Adrenal gland (tissue), 12 donors: ENCODE measurements around the gene DDC. TPM values are rescaled to one million over a fixed set of nuclear protein-coding genes. Genes with fewer than 3 reads are reported as not detected.
A peak's percentile ranks its signal among the peaks of the same experiment; 100 is the strongest.

Experiments
- DNase-seq, 7 donors: peaks; one replicate each; pipeline ENCODE4 v3.0.0-alpha.2; 2019 to 2020
- H3K27ac ChIP-seq, 5 donors: fragments of 200-600 bp; sonication (generic) in 4 of 5; 1 replicate in 3 of 5; 2 replicates in 2 of 5; pipeline versions ENCODE4 v1.5.1 to v1.8.0; 2016 to 2020; ENCODE audit warnings: mild to moderate bottlenecking in 1 of 5
- H3K27me3 ChIP-seq: fragments of 200-600 bp; 2 replicates; pipeline ENCODE4 v1.8.0; 2021
- H3K36me3 ChIP-seq, 2 donors: fragments of 200-600 bp; replicated peaks in 1 of 2; 1 replicate in 1 of 2; 2 replicates in 1 of 2; pipeline versions ENCODE4 v1.5.1 to v1.8.0; 2018 to 2022
- H3K4me1 ChIP-seq, 2 donors: fragments of 200-600 bp; replicated peaks in 1 of 2; 1 replicate in 1 of 2; 2 replicates in 1 of 2; pipeline versions ENCODE4 v1.5.1 to v1.8.0; 2018 to 2021
- H3K4me3 ChIP-seq, 4 donors: fragments of 200-600 bp; sonication (generic) in 3 of 4; one replicate each; pipeline ENCODE4 v1.5.1; 2016 to 2018
- H3K9me3 ChIP-seq, 3 donors: fragments of 200-600 bp; sonication (generic) in 1 of 3; replicated peaks in 1 of 3; 1 replicate in 2 of 3; 2 replicates in 1 of 3; pipeline versions ENCODE4 v1.5.1 to v1.8.0; 2016 to 2021
- POLR2A ChIP-seq, 2 donors: fragments of 450-650 bp; IDR thresholded peaks; one replicate each; pipeline ENCODE4 v1.6.1; 2017; ENCODE audit warnings: antibody characterized with exemption in 2 of 2, mild to moderate bottlenecking in 2 of 2, moderate library complexity in 1 of 2
- WGBS, 4 donors: extraction: QIAGEN DNeasy Blood & Tissue Kit in 2 of 4; methylation state at CpG; one replicate each; pipeline versions ENCODE4 v1.1.5 to v1.1.7; 2013 to 2017; 5-methylcytosine and 5-hydroxymethylcytosine counted together
- intact Hi-C, 2 donors: fragments of 100-400 bp; cut with DNase I; formaldehyde crosslinking; loops; one replicate each; pipeline versions ENCODE4 v1.14.1 to v1.15.0; 2022 to 2023
- polyA plus RNA-seq, 3 donors: library from polyadenylated mRNA; stranded (reverse); fragments of 200-250 nt in 2 of 3; fragments of 350-450 nt in 1 of 3; fragmentation: Illumina TruSeq in 1 of 3; extraction: RNeasy Lipid Tissue Mini Kit (QIAGEN cat#74804) in 1 of 3; gene quantifications; one replicate each; pipeline ENCODE4 v1.2.3, GENCODE V29; 2013 to 2014
- total RNA-seq, 9 donors: library from RNA; depleted of rRNA in 4 of 9; stranded (reverse); fragments of >200 nt in 4 of 9; fragments of 120-200 nt in 1 of 9; fragmentation: NEBNext Ultra II Directional in 1 of 9; extraction: Animal tissue kit (Norgen Biotek cat#: 25700) in 1 of 9; gene quantifications; one replicate each; pipeline versions ENCODE4 v1.1.0 to v1.2.4, GENCODE V29; 2013 to 2023
- TF ChIP-seq, protein P1 (sequence below), 6 experiments: fragments of 450-650 bp in 4 of 6; fragments of 200-600 bp in 2 of 6; sonication (generic) in 1 of 6; IDR thresholded peaks; 1 replicate in 5 of 6; 2 replicates in 1 of 6; pipeline versions ENCODE4 v1.5.1 to v1.8.0; 2016 to 2021; ENCODE audit warnings: antibody characterized with exemption in 6 of 6, mild to moderate bottlenecking in 2 of 6, moderate library complexity in 1 of 6
- donor health status: healthy with polysubstance abuse.
- donor health status: Bipolar disorder and iron deficiency.
- donor health status: DM: yes; HTN: yes; CAD: no.
- donor health status: DM: no; HTN: no; CAD: no.
- donor health status: DM: no; HTN: no; CAD: no.
- donor health status: DM: yes; HTN: yes; CAD: no.

DDC gene
- total and polyA plus RNA-seq, 12 donors: 0.58 to 52.7 (median 15.4) TPM

- no peak overlapping the region for H3K27ac ChIP-seq
- no peak for DNase-seq
- no peak overlapping the region for H3K4me3 ChIP-seq
- H3K9me3 ChIP-seq: no peaks in the 10 kb centered on the region
- intact Hi-C loops: no loop called here
- H3K4me1 ChIP-seq: peaks cover 0 to 6% of the 10 kb centered on the region in 2 donors
- 61 to 86% (median 69%) methylated on average over 3 to 5 of the region's 5 CpGs for WGBS, 4 donors
- TF ChIP-seq, protein P1, sequence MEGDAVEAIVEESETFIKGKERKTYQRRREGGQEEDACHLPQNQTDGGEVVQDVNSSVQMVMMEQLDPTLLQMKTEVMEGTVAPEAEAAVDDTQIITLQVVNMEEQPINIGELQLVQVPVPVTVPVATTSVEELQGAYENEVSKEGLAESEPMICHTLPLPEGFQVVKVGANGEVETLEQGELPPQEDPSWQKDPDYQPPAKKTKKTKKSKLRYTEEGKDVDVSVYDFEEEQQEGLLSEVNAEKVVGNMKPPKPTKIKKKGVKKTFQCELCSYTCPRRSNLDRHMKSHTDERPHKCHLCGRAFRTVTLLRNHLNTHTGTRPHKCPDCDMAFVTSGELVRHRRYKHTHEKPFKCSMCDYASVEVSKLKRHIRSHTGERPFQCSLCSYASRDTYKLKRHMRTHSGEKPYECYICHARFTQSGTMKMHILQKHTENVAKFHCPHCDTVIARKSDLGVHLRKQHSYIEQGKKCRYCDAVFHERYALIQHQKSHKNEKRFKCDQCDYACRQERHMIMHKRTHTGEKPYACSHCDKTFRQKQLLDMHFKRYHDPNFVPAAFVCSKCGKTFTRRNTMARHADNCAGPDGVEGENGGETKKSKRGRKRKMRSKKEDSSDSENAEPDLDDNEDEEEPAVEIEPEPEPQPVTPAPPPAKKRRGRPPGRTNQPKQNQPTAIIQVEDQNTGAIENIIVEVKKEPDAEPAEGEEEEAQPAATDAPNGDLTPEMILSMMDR (IDR thresholded peaks at IDR 0.05): no peak
- TF ChIP-seq POLR2A (IDR thresholded peaks at IDR 0.05): no peak
- no peaks in the 10 kb centered on the region for H3K27me3 ChIP-seq
- H3K36me3 ChIP-seq: no peaks in the 10 kb centered on the region
Measured at GRCh38 chr7:50454968-50455367, 110.2 kb downstream of the DDC start.

- H3K9me3 ChIP-seq: no peaks in the 10 kb centered on the region
- H3K27me3 ChIP-seq: no peaks in the 10 kb centered on the region
- peaks cover 8 to 15% of the 10 kb centered on the region in 2 donors for H3K4me1 ChIP-seq
- peaks cover 0 to 14% of the 10 kb centered on the region in 2 donors for H3K36me3 ChIP-seq
- intact Hi-C loops: no loop called here
- peak overlapping the region; percentile 6 to 97 (median 80) for H3K4me3 ChIP-seq
- TF ChIP-seq POLR2A (IDR thresholded peaks at IDR 0.05): no peak
- TF ChIP-seq, protein P1 (IDR thresholded peaks at IDR 0.05): no peak
- H3K27ac ChIP-seq: peak overlapping the region in 3 of 5 donors; percentile 72 to 84 (median 81)
- peak in 6 of 7 donors; percentile 19 to 35 (median 28) for DNase-seq
- WGBS, 4 donors: 16 to 33% (median 21%) methylated on average over 10 to 32 of the region's 32 CpGs
Measured at GRCh38 chr7:50450590-50451032, 114.6 kb downstream of the DDC start.

DNA sequence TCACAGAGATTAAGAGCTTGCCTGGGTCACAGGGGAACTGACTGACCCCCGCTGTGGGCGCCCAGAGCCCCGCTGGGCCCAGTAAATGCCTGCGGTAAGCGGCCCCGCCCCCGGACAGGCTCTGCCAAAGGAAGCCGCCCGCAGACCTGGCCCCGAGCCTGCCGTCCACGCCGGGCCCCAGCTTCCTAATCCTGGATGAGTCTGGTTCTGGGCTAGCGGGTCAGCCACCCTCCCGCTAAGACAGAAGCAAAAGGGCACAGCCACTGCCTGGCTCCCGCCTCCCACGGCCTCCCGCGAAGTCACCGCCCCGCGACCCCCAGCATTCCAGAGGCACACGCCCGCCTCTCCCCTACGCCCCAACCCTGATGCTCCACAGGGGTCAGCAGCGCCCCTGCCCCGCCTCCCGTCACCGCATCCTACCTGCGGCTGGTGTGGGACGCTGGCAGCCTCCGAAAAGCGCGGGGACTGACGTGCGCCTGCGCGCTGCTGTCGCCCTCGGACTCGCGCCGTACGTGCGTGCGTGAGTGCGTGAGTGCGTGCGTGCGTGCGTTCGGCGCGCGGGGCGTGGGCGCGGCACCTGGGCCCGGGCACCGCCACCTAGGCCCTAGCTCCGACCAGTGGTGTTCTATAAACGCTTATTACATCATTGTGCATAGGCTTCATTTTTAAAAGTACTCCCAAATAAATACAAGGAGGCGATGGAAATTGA is 115.2 kb downstream of the DDC start, which contains the start of gene FIGNL1:
FIGNL1 (minus strand) TSS at position 470 of the 709 bp plus-strand sequence. CDS start 3,063 bp downstream, outside the sequence.
- peaks cover 0 to 14% of the 10 kb centered on the region in 2 donors for H3K36me3 ChIP-seq
- peak within 1 kb of the TSS; percentile 6 to 97 (median 80) for H3K4me3 ChIP-seq
- peaks cover 8 to 15% of the 10 kb centered on the region in 2 donors for H3K4me1 ChIP-seq
- TF ChIP-seq, protein P1 (IDR thresholded peaks at IDR 0.05): no peak
- TF ChIP-seq POLR2A (IDR thresholded peaks at IDR 0.05): peak; percentile 17 to 38
- peak; percentile 70 to 89 (median 78) for DNase-seq
- H3K27me3 ChIP-seq: no peaks in the 10 kb centered on the region
- no peaks in the 10 kb centered on the region for H3K9me3 ChIP-seq
- peak within 1 kb of the TSS in 4 of 5 donors; percentile 25 to 84 (median 76) for H3K27ac ChIP-seq
- intact Hi-C loops: no loop called here
- 0 to 2% (median 1%) methylated on average over 16 to 63 of the region's 63 CpGs for WGBS, 4 donors

GRCh38 chr7:50449501-50449880 is 115.7 kb downstream of the DDC start:
- peak overlapping the region in 2 of 4 donors; percentile 68 to 97 for H3K4me3 ChIP-seq
- H3K27ac ChIP-seq: peak overlapping the region in 2 of 5 donors; percentile 72 to 81
- H3K27me3 ChIP-seq: no peaks in the 10 kb centered on the region
- H3K9me3 ChIP-seq: no peaks in the 10 kb centered on the region
- TF ChIP-seq, protein P1 (IDR thresholded peaks at IDR 0.05): no peak
- TF ChIP-seq POLR2A (IDR thresholded peaks at IDR 0.05): no peak
- DNase-seq: no peak
- intact Hi-C loops: no loop called here
- peaks cover 0 to 14% of the 10 kb centered on the region in 2 donors for H3K36me3 ChIP-seq
- 11 to 22% (median 16%) methylated on average over 4 to 5 of the region's 5 CpGs for WGBS, 4 donors
- peaks cover 8 to 15% of the 10 kb centered on the region in 2 donors for H3K4me1 ChIP-seq
